ENCODE data around the gene SLAMF7. TPM values are rescaled to one million over a fixed set of nuclear protein-coding genes. Genes with fewer than 3 reads are reported as not detected.
A peak's percentile ranks its signal among the peaks of the same experiment; 100 is the strongest.

Gene SLAMF7
- total and polyA plus RNA-seq, 8 donors = 0.12 to 6.5 (median 0.46) TPM

DNA sequence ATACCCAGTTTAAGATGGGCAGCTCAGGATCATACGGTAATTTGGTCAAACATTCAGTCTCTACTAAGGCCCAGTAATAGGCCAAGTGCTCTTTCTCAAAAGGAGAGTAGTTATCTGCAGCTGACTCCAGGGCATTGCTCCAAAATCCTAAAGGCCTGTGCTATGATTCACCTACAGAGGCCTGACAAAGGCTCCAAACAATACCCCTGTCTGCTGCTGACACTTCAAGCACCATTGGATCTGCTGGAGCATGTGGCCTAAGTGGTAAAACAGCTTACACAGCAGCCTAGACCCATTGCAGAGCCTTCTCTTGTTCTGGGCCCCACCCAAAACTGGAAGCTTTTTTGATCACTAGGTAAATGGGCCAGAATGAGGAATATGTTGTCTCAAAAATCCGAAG lies 22.8 kb downstream of the SLAMF7 start:
- no peak for ATAC-seq
- Histone ChIP-seq H3K4me3 (no peak overlapping the region), H3K27me3 (no peaks in the 10 kb centered on the region), H3K27ac (no peak overlapping the region), H3K9me3 (no peaks in the 10 kb centered on the region), H3K4me1 (no peaks in the 10 kb centered on the region), H3K36me3 (no peaks in the 10 kb centered on the region)
- DNase-seq = no peak
- intact Hi-C loops (cut with DNase I) = no loop called here
- TF ChIP-seq CTCF (IDR thresholded peaks at IDR 0.05) = no peak
- FAIRE-seq = no peak
- WGBS, 2 donors = 79 to 84% methylated on average over 2 of the region's 2 CpGs

DNA sequence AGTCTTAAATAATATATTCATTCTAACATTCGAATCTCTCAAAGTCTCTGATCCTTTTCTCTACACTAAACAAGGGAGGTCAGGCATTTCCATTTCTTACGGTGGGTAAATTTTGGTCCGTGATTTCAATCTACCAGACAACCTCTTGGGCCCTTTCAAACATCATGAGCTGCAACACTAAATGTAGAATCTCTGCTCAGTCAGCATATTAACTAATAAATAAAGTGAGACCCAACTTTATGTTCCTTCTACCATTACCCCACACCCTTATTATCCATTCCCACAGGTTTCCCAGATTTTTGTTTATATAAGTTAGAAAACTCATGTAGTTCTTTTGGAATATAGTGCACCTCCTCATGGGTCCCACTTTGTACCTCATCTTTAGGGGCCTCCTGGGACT lies 24.9 kb downstream of the SLAMF7 start:
- TF ChIP-seq CTCF (IDR thresholded peaks at IDR 0.05) = no peak
- no peak overlapping the region for H3K4me3 ChIP-seq
- H3K36me3 ChIP-seq = no peaks in the 10 kb centered on the region
- H3K9me3 ChIP-seq = no peaks in the 10 kb centered on the region
- FAIRE-seq (no peak), DNase-seq (no peak), ATAC-seq (no peak)
- intact Hi-C loops (cut with DNase I) = no loop called here
- H3K27me3 ChIP-seq = no peaks in the 10 kb centered on the region
- WGBS, 2 donors = 75 to 79% methylated on average over 3 of the region's 3 CpGs
- H3K4me1 ChIP-seq = no peaks in the 10 kb centered on the region
- no peak overlapping the region for H3K27ac ChIP-seq

- ATAC-seq = peak in 1 of 4 donors; percentile 22
- FAIRE-seq = no peak
- no peak overlapping the region for H3K4me3 ChIP-seq
- TF ChIP-seq CTCF (IDR thresholded peaks at IDR 0.05) = no peak
- WGBS, 2 donors = 63 to 68% methylated on average over 8 of the region's 8 CpGs
- no peak overlapping the region for H3K27ac ChIP-seq
- H3K27me3 ChIP-seq = no peaks in the 10 kb centered on the region
- H3K9me3 ChIP-seq = no peaks in the 10 kb centered on the region
- no peak for DNase-seq
- no peaks in the 10 kb centered on the region for H3K4me1 ChIP-seq
- intact Hi-C loops (cut with DNase I) = no loop called here
- H3K36me3 ChIP-seq = no peaks in the 10 kb centered on the region
These were observed 28.6 kb downstream of the SLAMF7 start for GRCh38 chr1:160767395-160768294.

DNA sequence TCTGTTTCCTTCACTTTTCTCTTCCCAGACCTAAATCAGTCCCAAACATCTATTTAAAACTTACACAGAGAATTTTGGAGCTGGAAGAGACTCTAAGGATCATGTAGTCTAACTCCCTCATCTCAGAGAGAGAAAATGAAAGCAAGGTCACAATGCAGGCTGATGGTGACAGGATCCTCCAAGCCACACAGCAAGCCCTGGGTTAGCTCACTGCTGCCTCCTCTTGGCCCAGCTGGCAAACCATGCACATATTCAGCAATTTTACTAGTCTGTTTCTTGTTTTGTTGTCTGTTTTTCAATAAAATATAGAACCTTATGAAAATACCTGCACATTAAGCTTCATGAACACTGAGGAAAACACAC lies 29.2 kb downstream of the SLAMF7 start:
- Histone ChIP-seq H3K36me3 (no peaks in the 10 kb centered on the region), H3K4me1 (no peaks in the 10 kb centered on the region), H3K9me3 (no peaks in the 10 kb centered on the region), H3K27ac (no peak overlapping the region), H3K27me3 (no peaks in the 10 kb centered on the region), H3K4me3 (no peak overlapping the region)
- ATAC-seq (peak in 3 of 4 donors; percentile 25 to 83 (median 80)), DNase-seq (no peak), FAIRE-seq (no peak)
- intact Hi-C loops (cut with DNase I) = no loop called here
- peak in 1 of 4 donors; percentile 15 for TF ChIP-seq CTCF (IDR thresholded peaks at IDR 0.05)

DNA sequence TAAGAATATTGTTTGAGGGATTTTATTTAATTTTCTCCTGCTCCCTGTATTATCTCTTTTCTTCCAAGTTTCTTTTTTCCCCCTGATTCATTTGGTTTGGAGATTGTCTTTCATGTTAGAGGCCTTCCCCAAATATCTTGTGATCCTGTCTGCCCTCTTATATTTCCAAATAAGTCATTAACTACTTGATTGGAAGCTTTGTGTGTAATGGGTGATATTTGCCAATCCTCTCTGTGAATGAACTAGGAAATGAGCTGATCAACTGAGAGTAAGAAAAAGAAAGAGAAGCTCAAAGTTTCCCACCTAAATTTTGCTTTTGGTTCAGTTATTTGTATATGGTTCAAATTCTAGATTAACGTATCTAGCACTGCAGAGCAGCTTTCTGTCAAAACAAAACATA lies 33.3 kb downstream of the SLAMF7 start:
- no peak for FAIRE-seq
- no peak for ATAC-seq
- Histone ChIP-seq H3K9me3 (no peaks in the 10 kb centered on the region), H3K27ac (no peak overlapping the region), H3K36me3 (no peaks in the 10 kb centered on the region), H3K27me3 (no peaks in the 10 kb centered on the region), H3K4me3 (no peak overlapping the region), H3K4me1 (no peaks in the 10 kb centered on the region)
- WGBS, 2 donors = 84 to 95% methylated on average over 1 of the region's 1 CpG
- TF ChIP-seq CTCF (IDR thresholded peaks at IDR 0.05) = no peak
- no peak for DNase-seq
- intact Hi-C loops (cut with DNase I) = no loop called here

Measured in pancreas (tissue), 10 donors.